AG10803 (cell line): ENCODE measurements around the gene ACTC1.

Experiments used
- DNase-seq: peaks from one replicate; pipeline ENCODE4 v3.0.0; 2010; ENCODE audit warnings: low read depth
- H3K4me3 ChIP-seq: 2 replicates; pipeline ENCODE4 v1.5.1; 2011; ENCODE audit warnings: mild to moderate bottlenecking, low read length, control low read depth
- TF ChIP-seq, protein P1 (sequence below): conservative IDR thresholded peaks from 2 replicates; pipeline ENCODE4 v1.5.1; 2011; ENCODE audit warnings: mild to moderate bottlenecking, low read length, control low read depth, inconsistent platforms

ACTC1 gene

DNA sequence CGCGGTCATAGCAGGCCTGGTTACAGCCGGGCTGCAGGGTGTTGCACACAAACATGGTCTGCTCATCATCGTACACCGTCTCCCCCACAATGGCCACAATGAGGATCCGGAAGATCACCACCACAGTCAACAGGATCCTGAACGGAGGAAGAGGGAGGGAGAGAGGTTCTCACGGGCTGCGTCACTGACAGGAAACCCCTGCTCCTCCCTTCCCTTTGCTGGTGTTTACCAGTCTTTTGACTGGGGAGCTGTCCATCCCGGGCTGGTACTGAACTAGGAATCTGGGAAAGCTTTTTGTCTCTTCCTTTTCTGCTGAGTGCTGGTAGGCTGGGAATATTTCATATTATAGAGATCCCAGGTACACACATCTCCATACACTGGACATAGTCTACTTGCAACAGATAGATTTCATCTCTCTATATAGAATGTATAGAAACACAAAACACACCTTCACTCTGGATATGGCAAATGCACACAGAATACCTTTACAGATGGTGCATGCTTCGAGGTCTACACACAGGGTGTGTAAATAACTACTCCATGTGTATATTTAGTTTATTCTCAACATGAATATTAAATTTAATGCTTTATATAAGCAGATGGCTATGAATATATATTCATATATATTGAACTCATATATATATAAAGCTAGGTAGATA lies 42.0 kb downstream of the ACTC1 start:
- no peak overlapping the region for H3K4me3 ChIP-seq
- TF ChIP-seq, protein P1, sequence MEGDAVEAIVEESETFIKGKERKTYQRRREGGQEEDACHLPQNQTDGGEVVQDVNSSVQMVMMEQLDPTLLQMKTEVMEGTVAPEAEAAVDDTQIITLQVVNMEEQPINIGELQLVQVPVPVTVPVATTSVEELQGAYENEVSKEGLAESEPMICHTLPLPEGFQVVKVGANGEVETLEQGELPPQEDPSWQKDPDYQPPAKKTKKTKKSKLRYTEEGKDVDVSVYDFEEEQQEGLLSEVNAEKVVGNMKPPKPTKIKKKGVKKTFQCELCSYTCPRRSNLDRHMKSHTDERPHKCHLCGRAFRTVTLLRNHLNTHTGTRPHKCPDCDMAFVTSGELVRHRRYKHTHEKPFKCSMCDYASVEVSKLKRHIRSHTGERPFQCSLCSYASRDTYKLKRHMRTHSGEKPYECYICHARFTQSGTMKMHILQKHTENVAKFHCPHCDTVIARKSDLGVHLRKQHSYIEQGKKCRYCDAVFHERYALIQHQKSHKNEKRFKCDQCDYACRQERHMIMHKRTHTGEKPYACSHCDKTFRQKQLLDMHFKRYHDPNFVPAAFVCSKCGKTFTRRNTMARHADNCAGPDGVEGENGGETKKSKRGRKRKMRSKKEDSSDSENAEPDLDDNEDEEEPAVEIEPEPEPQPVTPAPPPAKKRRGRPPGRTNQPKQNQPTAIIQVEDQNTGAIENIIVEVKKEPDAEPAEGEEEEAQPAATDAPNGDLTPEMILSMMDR, result no peak
- DNase-seq, result peak; percentile 58

DNA sequence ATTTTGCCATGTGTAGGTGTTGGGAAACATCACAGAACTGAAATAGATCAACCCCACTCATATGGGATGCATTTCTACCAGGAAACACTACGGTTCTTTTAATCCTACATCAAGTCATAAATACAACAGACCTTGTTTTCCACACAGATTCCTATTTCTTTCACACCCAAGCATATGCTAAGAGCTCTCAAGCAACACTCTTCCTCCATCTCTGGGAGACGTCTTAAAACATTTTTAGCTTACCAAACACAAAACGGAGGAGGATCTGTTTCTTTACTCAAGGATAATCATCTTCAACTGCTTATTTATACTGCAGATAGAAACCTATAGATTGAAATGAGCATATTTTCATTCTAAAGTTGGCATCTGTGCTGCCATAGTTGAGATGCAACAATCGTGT lies 45.7 kb downstream of the ACTC1 start:
- H3K4me3 ChIP-seq, result no peak overlapping the region
- TF ChIP-seq, protein P1, result no peak
- no peak for DNase-seq
